ENCODE results near the gene PPP1R3C. TPM values are rescaled to one million over a fixed set of nuclear protein-coding genes. Genes with fewer than 3 reads are reported as not detected.

Gene PPP1R3C
- 17.2 to 22.9 TPM (median 20.4 TPM) in 5 replicates for total RNA-seq (2022; extraction: Qiagen RNA extraction)

DNA sequence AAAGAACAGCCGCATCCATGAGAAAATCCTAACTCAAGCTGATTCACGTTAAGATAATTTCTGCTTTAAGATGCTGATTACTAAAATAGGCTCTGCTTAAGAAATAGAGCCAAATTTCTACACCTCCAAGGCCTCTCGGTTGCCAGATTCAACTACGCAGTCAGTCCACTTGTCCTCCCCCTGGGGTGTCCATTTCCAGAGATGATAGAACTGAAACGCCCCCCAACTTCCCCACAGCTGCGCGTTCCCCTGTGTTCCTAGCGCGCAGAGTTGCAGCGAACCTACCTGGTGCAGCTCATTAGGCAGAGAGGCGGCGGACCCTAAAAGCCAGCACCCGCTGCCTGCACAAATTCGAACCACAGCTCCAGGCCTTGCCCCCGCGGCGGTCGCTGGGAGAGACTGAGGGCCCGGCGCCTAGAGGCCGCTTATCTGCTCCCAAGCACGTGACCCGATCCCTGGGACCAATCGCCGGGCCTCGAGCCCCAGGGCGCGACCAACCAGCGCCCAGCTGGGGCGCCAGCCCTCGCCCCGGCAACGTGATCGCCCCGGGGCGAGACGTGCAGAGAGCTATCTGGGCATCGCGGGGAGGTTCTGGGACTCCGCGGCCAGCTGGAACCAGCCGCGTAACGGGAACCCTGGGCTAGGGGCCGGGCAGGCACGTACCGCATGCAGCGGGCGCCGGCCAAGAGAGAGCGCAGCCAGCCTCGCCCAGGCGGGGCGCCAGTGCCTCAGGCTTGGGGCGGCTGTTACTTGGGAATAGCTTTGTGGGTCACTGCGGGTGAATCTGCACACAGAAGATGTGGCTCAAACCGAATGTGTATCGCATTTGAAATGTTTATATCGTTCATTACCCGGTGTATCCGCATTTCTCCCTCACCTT is at the start of gene PPP1R3C:
Gene PPP1R3C, minus strand, starts transcription at position 401 of the 880 bp plus-strand sequence. Its CDS starts 102 bp downstream, at position 299.

Other genes with a start within 250 kb of the PPP1R3C start
- gene HECTD2, start 222.7 kb downstream of the PPP1R3C start, total RNA-seq (2022; extraction: Qiagen RNA extraction) = 3.0 to 4.4 TPM (median 3.8 TPM) in 5 replicates
- 15.4 to 22.3 TPM (median 20.5 TPM) in 5 replicates for gene TNKS2, start 165.4 kb upstream of the PPP1R3C start, total RNA-seq (2022; extraction: Qiagen RNA extraction)